ENCODE measurements around the gene SLC30A10.

GRCh38 chr1:219910716-219911115 lies 17.6 kb downstream of the SLC30A10 start:
- TF ChIP-seq, protein P1, sequence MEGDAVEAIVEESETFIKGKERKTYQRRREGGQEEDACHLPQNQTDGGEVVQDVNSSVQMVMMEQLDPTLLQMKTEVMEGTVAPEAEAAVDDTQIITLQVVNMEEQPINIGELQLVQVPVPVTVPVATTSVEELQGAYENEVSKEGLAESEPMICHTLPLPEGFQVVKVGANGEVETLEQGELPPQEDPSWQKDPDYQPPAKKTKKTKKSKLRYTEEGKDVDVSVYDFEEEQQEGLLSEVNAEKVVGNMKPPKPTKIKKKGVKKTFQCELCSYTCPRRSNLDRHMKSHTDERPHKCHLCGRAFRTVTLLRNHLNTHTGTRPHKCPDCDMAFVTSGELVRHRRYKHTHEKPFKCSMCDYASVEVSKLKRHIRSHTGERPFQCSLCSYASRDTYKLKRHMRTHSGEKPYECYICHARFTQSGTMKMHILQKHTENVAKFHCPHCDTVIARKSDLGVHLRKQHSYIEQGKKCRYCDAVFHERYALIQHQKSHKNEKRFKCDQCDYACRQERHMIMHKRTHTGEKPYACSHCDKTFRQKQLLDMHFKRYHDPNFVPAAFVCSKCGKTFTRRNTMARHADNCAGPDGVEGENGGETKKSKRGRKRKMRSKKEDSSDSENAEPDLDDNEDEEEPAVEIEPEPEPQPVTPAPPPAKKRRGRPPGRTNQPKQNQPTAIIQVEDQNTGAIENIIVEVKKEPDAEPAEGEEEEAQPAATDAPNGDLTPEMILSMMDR (conservative IDR thresholded peaks at IDR 0.05; ENCODE audit: low read length) = no peak
- no peak for TF ChIP-seq EZH2phosphoT487 (IDR thresholded peaks at IDR 0.05; ENCODE audit: borderline replicate concordance, low read depth, low read length)

Measured in OCI-LY7 (cell line).